NCI-H510A (cell line): ENCODE results near the gene TGM1.
A peak's percentile ranks its signal among the peaks of the same experiment; 100 is the strongest.

Experiments
- DNase-seq: peaks from one replicate; lab custom pipeline; 2025; lab: John Stamatoyannopoulos, UW

The TGM1 gene

GRCh38 chr14:24271134-24271833 is 8.3 kb upstream of the TGM1 start, which contains the start of gene RABGGTA:
RABGGTA (minus strand) TSS chr14:24271597; CDS start chr14:24271115, 482 bp downstream.
- peak; percentile 92 for DNase-seq

GRCh38 chr14:24270537-24271133 is 7.7 kb upstream of the TGM1 start:
- DNase-seq, result no peak

- no peak for DNase-seq
Observed at GRCh38 chr14:24269910-24270536, 7.0 kb upstream of the TGM1 start.

GRCh38 chr14:24269368-24269767 is 6.4 kb upstream of the TGM1 start:
- no peak for DNase-seq

- no peak for DNase-seq
Observed at GRCh38 chr14:24268225-24268624, 5.2 kb upstream of the TGM1 start.

- DNase-seq, result no peak
Observed at GRCh38 chr14:24267516-24267915, 4.5 kb upstream of the TGM1 start.

GRCh38 chr14:24266344-24267244 is 3.6 kb upstream of the TGM1 start:
- DNase-seq, result no peak

GRCh38 chr14:24264298-24264697 is 1.3 kb upstream of the TGM1 start:
- DNase-seq, result no peak

GRCh38 chr14:24263848-24264247 is 871 bp upstream of the TGM1 start:
- DNase-seq, result no peak

GRCh38 chr14:24261969-24262327 is 1.0 kb downstream of the TGM1 start:
- DNase-seq, result no peak

GRCh38 chr14:24261256-24261968 is 1.6 kb downstream of the TGM1 start:
- no peak for DNase-seq

GRCh38 chr14:24260780-24261157 is 2.2 kb downstream of the TGM1 start:
- DNase-seq, result no peak

GRCh38 chr14:24260026-24260779 is 2.8 kb downstream of the TGM1 start:
- DNase-seq, result no peak

GRCh38 chr14:24259282-24260025 is 3.5 kb downstream of the TGM1 start:
- DNase-seq, result no peak

GRCh38 chr14:24258548-24259265 is 4.3 kb downstream of the TGM1 start:
- DNase-seq, result no peak

GRCh38 chr14:24258119-24258518 is 4.9 kb downstream of the TGM1 start:
- DNase-seq, result no peak

GRCh38 chr14:24256960-24257359 is 6.0 kb downstream of the TGM1 start:
- DNase-seq, result no peak

GRCh38 chr14:24255931-24256711 is 6.9 kb downstream of the TGM1 start:
- no peak for DNase-seq

- DNase-seq, result no peak
Observed at GRCh38 chr14:24255438-24255837, 7.5 kb downstream of the TGM1 start.
